Activated naive CD8-positive, alpha-beta T cell (primary cell): Measurements from ENCODE around the gene SYT3.

Source experiments
- H3K27ac Mint-ChIP-seq: one replicate; pipeline ENCODE4 v1.8.0; 2021; ENCODE audit warnings: mixed read lengths
- H3K27me3 Mint-ChIP-seq: one replicate; pipeline ENCODE4 v1.8.0; 2021; ENCODE audit warnings: mixed read lengths
- H3K36me3 Mint-ChIP-seq: one replicate; pipeline ENCODE4 v1.8.0; 2021; ENCODE audit warnings: mixed read lengths
- H3K4me1 Mint-ChIP-seq: one replicate; pipeline ENCODE4 v1.8.0; 2021; ENCODE audit warnings: low read depth, mixed read lengths
- H3K4me3 Mint-ChIP-seq: one replicate; pipeline ENCODE4 v1.8.0; 2021; ENCODE audit warnings: mild to moderate bottlenecking, mixed read lengths
- H3K9me3 Mint-ChIP-seq: one replicate; pipeline ENCODE4 v1.8.0; 2021; ENCODE audit warnings: low read depth, mixed read lengths

Gene SYT3

DNA sequence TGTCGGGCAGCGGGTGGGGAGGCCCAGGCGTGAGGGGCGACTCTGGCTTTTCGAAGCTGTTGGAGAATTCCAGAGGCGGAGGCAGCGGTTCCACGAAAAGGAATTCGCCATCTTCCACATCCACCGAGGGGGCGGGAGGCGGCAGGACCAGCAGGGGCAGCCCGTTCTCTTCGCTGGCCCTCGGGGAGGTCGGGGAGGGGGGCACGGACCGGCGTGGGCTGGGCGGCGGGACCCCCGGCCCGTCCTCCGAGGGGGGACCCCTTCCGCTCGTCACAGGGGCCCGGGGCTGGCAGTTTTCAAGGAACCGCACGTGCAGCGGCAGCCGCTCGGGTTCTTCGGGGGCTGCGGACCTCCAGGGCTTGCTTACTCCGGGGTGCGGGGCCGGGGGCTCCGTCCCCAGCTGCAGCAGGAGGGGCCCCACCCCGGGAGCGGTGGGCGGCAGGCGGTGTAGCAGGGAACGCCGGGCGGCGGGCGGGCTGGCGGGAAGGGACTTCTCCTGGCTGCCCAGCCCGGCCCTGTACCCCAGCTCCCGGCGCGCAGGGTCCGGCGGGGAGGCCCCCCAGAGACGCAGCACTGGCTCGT lies 27.6 kb upstream of the SYT3 start:
- Mint-ChIP-seq H3K27me3 (peaks cover 26% of the 10 kb centered on the region), H3K9me3 (no peaks in the 10 kb centered on the region), H3K36me3 (no peaks in the 10 kb centered on the region), H3K4me3 (no peak overlapping the region), H3K27ac (no peak overlapping the region), H3K4me1 (peaks cover 1% of the 10 kb centered on the region)

DNA sequence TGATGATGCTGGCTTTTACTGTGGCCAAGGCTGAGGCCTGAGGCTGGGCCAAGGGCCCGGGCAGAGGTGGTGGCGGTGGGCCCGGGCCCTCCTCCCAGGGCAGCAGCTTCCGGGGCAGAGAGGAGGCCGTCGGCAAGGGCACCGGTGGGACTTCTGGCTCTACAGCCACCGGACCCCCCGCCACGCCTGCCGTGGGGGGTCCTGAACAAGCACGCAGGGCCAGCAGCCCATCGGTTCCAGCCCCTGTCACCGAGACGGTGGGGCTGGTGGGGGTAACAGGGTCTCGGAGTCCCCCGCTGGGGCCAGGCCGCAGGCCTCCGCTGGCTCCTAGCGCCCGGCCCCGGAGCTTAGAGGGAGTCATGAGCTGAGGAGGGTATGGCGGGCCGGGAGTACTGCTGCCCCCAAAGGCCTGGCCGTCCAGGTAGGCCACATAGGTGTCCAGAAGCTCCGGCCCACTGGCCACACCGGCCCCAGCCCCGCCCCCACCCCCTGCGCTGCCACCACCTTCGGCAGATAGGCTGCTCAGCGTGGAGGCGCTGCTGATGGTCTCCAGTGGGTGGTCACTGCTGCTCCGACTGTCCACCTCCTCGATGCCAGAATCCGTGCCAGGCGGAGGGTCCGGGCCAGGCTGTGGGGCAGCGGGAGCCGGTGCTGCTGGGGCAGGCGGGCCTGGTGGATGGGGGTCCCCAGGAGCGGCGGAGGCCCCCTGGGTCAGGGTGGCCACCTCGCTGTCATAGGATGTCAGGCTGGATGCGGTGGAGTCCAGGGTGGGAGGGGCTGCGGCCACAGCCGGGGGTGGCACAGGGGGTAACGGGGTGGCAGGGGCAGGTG lies 26.9 kb upstream of the SYT3 start:
- Mint-ChIP-seq H3K27ac (no peak overlapping the region), H3K9me3 (no peaks in the 10 kb centered on the region), H3K4me1 (peaks cover 1% of the 10 kb centered on the region), H3K27me3 (peaks cover 23% of the 10 kb centered on the region), H3K36me3 (no peaks in the 10 kb centered on the region), H3K4me3 (no peak overlapping the region)

DNA sequence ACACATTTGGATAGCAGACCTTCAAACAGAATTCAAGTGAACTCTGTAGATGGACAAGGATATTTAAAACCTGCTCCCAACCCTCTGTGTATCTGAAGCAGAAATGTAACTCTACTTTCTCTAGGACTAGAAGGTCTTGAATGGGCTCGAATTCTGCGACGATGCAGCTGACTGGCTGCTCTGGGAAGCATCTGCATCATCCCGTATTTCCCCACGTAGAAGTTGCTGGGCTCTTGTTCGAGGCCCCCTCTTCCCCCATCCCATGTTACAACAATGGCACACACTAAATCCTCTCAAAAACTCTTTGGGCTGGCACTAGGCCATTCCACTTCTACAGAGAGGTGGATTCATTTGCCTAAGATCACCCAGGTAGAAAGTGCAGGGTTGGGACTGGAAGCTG lies 24.5 kb upstream of the SYT3 start:
- Mint-ChIP-seq H3K9me3 (no peaks in the 10 kb centered on the region), H3K27me3 (peaks cover 18% of the 10 kb centered on the region), H3K36me3 (no peaks in the 10 kb centered on the region), H3K4me3 (no peak overlapping the region), H3K4me1 (peaks cover 3% of the 10 kb centered on the region), H3K27ac (no peak overlapping the region)

DNA sequence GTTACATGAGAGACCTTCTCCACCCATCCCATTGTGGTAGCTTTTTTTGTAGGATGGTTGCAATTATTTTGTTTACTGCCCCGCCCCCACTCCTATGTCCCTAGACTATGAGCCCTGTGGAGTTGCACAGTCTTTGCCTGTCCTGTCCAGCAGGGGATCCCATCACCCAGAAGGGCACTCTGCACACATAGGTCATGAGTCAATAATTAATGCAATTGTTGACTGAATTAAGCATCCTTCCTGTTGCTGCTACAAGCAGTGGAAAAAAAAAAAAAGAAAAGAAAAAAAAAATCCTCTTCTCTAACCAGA lies 23.8 kb upstream of the SYT3 start:
- no peaks in the 10 kb centered on the region for H3K36me3 Mint-ChIP-seq
- no peak overlapping the region for H3K27ac Mint-ChIP-seq
- peaks cover 18% of the 10 kb centered on the region for H3K27me3 Mint-ChIP-seq
- H3K4me3 Mint-ChIP-seq = no peak overlapping the region
- H3K9me3 Mint-ChIP-seq = no peaks in the 10 kb centered on the region
- H3K4me1 Mint-ChIP-seq = peaks cover 6% of the 10 kb centered on the region

DNA sequence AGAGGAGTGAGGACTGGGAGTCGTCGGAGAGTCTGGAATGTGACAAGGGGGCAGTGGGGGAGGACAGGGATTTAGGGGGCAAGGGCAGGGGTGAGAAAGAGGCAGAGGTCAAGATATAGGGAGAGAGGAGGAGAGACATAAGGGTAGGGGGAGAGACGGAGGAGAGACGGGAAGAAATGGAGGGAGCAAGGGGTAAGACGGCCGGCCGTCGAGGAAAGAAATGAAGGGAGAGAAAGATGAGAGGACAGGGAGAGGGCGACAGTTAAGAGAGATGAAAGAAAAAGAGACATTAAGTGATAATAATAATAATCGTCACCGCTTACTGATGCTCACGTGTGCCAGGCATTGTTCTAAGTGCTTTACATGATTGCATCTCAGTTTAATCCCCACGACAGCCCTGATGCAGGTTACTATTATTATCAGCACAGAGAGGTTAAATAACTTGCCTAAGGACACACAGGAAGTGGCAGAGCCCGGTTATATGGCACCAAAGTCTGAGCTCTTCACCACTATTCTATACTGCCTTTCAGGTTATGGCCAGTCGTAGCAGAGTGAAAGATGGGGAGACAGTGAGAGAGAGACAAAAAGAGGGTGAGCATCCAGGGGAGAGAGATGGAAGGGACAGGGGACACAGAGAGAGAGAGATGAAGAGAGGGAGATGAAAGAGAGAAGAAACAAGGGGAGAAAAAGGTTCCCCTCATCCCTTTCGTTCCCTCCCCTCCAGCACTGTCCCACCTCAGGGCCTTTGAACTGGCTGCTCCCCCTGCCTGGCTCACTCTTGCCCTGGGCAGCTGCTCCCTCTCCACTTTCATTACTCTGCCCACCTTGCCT lies 23.2 kb upstream of the SYT3 start:
- Mint-ChIP-seq H3K4me1 (peaks cover 12% of the 10 kb centered on the region), H3K36me3 (no peaks in the 10 kb centered on the region), H3K4me3 (no peak overlapping the region), H3K9me3 (no peaks in the 10 kb centered on the region), H3K27me3 (peaks cover 22% of the 10 kb centered on the region), H3K27ac (no peak overlapping the region)

DNA sequence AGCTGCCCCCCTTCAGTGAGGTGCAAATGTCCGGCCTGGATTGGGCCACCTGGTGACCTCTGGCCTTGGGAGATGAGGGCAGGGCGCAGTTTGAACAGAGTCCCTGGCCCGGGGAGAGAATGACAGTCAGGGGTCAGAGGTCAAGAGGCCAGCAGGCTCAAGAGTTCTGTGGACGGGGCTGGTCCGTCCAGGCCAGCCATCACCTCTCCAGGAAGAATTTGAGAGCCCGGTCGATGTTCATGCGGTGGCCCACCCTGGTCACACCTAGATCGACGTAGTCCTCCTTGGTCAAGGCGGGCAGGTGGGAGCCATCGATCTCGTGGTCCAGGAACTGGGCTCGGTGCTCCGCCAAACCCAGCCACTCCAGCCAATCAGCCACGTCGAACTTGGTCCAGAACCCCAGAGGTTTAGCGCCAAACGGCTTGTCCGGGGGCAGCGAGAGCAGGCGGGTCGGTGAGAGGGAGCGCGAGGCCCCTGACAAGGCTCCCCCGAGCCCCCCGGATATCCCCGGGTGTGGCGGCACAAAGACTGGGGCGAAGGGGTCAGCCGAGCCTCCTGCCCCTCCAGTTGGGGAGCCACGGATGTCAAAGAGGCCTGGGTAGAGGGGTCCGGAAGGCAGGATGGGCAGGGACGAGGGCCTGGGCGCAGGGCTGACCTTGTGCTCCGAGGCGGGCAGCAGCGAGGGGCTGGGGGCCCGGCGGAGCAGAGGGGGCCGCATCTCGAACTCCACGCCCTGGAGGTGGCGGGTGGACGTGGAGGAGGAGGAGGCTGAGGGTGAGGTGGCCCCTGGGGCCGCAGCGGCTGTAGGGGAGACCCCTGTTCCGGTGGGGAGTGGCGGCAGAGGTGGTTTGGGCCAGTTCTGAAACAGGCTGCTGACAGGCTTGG lies 22.3 kb upstream of the SYT3 start:
- no peak overlapping the region for H3K27ac Mint-ChIP-seq
- no peaks in the 10 kb centered on the region for H3K36me3 Mint-ChIP-seq
- peaks cover 20% of the 10 kb centered on the region for H3K4me1 Mint-ChIP-seq
- H3K27me3 Mint-ChIP-seq = peaks cover 22% of the 10 kb centered on the region
- peaks cover 5% of the 10 kb centered on the region for H3K9me3 Mint-ChIP-seq
- no peak overlapping the region for H3K4me3 Mint-ChIP-seq

DNA sequence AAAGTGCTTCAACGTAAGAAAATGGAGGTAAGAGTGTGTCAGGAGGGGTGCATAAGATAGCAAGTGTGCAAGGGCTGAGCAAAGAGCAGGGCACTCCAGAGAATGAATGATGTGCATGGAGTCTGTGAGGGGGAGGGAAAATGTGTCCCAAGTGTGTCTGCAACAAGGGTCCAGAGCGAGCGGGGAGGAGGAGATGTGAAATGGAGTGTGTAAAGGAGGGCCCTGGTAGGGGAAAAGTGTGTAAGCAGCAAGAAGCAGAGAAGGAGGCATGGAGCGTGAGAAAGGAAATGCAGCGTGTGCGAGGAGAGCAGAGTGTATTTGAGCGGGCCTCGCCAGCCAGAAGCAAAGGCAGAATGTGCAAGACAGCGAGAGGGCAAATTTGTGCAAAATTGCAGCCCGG lies 21.3 kb upstream of the SYT3 start:
- H3K9me3 Mint-ChIP-seq = peaks cover 5% of the 10 kb centered on the region
- peaks cover 20% of the 10 kb centered on the region for H3K4me1 Mint-ChIP-seq
- no peaks in the 10 kb centered on the region for H3K36me3 Mint-ChIP-seq
- no peak overlapping the region for H3K4me3 Mint-ChIP-seq
- peaks cover 24% of the 10 kb centered on the region for H3K27me3 Mint-ChIP-seq
- H3K27ac Mint-ChIP-seq = no peak overlapping the region

DNA sequence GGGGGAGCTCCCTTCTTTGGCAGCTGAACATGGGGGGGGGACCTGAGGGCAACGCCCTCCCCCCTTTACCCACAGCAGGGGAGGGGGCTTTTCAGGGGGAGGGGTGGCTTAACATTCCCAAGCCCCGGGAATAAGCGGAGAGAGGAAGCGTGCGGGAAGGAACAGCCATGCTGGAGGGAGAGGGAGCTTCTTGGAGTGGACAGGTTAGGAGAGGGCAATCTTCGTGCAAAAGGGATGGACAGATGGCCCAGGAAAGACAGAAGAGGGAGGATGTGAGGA lies 20.3 kb upstream of the SYT3 start:
- Mint-ChIP-seq H3K4me3 (peak overlapping the region; percentile 46), H3K27ac (no peak overlapping the region), H3K36me3 (no peaks in the 10 kb centered on the region), H3K27me3 (peaks cover 28% of the 10 kb centered on the region), H3K4me1 (peaks cover 20% of the 10 kb centered on the region), H3K9me3 (peaks cover 5% of the 10 kb centered on the region)

DNA sequence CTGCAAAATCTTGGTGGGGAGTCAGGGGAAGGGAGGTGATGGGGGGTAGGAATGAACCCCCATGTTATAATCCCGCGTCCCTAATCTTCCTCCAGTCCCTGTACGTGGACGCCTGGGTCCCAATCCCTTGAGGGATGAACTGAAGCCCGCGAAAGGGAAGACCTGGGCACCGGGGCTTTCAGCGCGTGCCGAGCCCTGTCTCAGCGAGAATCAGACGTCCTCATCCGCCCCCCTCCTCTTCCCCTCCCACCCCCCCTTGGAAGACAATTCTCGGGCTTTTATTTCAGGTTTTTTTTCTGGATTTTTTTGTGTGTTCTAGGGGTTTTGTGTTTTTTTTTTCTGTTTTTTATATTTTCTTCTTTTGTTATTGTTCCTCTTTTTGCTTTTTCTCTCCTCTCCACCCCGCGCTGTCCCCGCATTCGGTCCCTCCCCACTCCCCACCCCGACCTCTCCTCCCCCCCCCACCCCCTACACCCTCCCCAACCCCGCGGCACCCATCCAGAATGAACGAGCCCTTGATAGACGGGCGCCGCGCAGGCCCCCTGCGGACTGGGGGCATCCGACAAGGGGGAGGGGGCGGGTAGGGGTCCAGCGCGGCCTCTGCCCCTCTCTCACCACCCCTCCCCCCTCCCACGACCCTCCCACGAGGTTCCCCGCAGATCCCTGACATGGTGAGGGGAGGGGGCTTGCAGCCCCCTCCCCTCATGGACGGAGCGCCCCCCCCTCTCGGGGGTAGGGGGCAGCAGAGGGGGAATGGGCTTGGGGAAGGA lies 19.8 kb upstream of the SYT3 start:
- Mint-ChIP-seq H3K4me1 (peaks cover 20% of the 10 kb centered on the region), H3K36me3 (peaks cover 3% of the 10 kb centered on the region), H3K27ac (no peak overlapping the region), H3K4me3 (peak overlapping the region; percentile 35), H3K27me3 (peaks cover 32% of the 10 kb centered on the region), H3K9me3 (peaks cover 5% of the 10 kb centered on the region)

DNA sequence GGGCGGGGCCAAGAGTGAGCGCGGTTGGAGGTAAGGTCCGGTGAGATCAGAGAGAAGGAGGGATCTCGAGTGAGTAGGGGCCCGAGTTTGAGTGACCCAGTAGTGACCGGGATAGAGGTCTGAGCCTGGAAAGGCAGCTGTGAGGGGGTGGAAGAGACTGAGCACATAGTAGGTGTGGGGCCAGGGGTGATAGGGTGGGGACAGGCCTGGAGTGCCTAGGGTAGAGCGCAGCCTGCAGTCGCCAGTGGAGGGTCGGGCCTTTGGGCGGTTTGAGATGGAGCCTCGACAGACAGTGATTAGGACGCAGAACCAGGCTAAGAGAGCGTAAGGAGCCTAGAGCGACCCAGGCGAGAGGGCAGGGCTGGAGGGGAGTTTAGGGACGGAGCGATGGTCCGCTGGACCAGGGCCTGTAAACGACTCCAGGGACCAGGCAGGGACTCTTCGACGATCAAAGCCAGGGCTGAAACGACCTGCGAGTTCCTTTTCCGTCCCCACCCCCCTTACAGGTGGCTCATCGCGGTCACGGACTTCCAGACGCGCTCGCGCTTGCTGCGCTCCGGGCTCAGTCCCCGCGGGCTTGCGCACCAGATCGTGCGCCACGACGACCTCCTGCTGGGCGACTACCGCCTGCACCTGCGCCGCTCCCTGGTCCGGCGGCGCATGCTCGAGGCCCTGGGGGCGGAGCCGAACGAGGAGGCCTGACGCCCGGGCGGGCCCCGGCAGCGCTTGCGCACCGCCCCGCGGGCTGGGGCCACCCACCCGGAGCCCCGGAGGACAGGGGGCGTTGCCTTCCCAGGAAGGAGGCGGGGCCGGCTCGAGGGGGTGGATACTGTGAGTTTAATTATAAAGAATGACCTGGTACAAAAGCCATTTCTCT lies 19.0 kb upstream of the SYT3 start:
- peaks cover 20% of the 10 kb centered on the region for H3K4me1 Mint-ChIP-seq
- peaks cover 5% of the 10 kb centered on the region for H3K9me3 Mint-ChIP-seq
- H3K36me3 Mint-ChIP-seq = peaks cover 3% of the 10 kb centered on the region
- H3K27ac Mint-ChIP-seq = peak overlapping the region; percentile 91
- H3K27me3 Mint-ChIP-seq = peaks cover 29% of the 10 kb centered on the region
- H3K4me3 Mint-ChIP-seq = peak overlapping the region; percentile 86

DNA sequence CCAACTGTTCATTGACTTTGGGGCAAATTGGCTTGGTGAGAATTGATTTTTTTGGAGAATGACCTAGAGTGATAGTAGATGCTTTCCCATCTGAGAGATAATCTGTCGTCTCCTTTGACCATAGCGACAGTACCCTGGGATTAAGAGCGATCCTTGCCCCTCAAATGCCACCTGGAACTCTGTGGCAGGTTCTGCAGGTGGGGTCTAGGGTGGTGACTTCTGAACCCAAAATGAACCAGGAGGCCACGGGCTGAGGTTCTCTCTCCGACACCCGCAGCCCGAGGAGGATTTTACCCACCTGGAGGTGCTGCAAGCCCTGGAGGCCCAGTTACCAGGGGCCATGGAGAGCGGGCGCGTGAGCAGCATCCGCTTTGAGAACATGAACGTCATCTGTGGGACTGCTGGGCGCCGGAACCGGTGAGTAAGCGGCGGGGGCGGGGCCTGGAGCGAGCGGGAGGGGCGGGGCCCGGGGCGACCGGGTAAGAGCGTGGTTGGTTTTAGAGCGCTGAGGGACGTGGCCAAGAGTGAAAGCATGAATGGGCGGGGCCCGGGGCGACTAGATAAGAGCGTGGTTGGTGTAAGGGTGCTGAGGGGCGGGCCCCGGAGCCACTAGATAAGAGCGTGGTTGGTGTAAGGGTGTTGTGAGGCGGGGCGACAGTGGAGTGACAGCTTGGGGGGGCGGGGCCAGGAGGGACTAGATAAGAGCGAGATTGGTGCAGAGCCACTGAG lies 18.2 kb upstream of the SYT3 start:
- peaks cover 31% of the 10 kb centered on the region for H3K27me3 Mint-ChIP-seq
- peak overlapping the region; percentile 91 for H3K27ac Mint-ChIP-seq
- peaks cover 3% of the 10 kb centered on the region for H3K36me3 Mint-ChIP-seq
- peaks cover 5% of the 10 kb centered on the region for H3K9me3 Mint-ChIP-seq
- H3K4me3 Mint-ChIP-seq = peak overlapping the region; percentile 86
- peaks cover 20% of the 10 kb centered on the region for H3K4me1 Mint-ChIP-seq

DNA sequence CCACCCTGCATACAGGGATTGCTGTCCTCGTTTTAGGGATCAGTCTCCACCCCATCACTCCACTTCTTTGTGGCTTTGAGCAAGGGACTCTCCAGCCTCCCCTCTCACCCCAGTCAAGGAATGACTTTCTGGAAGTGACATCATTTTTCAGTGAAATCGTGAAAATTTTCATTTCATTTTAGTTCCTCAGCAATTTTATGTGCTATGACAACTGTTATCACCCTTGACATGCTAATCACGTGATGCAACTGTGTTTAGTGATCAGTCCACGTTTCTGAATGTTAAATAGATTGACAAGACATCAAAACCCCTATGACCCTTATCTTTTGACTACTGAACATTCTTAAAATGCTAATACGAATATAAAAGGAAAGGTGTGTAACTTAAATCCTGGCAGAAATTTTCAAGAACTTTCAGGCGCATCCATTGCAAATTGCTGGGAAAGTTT lies 17.6 kb upstream of the SYT3 start:
- Mint-ChIP-seq H3K9me3 (peaks cover 5% of the 10 kb centered on the region), H3K4me1 (peaks cover 20% of the 10 kb centered on the region), H3K27ac (peak overlapping the region; percentile 54), H3K36me3 (peaks cover 3% of the 10 kb centered on the region), H3K27me3 (peaks cover 36% of the 10 kb centered on the region), H3K4me3 (peak overlapping the region; percentile 86)

DNA sequence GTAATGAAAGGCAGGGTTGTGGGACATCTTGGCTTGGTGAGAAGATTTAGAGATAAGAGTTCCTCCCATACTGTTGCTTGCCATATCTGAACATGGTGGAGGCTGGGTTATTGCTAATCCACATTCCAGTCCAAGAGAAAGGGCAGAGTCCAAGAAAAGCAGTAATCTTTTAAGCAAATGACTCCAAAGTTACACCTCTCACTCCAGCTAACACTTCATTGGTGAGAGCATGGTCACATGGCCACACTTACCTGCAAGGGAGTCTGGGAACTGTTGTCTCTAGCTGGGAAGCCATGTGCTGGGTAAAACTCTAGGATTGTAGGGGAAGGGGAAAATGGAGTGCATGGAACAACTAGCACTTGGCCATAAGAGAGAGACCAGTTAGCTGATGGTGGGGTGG lies 15.2 kb upstream of the SYT3 start:
- Mint-ChIP-seq H3K4me3 (no peak overlapping the region), H3K36me3 (peaks cover 3% of the 10 kb centered on the region), H3K9me3 (peaks cover 5% of the 10 kb centered on the region), H3K27ac (no peak overlapping the region), H3K4me1 (peaks cover 18% of the 10 kb centered on the region), H3K27me3 (peaks cover 28% of the 10 kb centered on the region)
